Left kidney (tissue), 8 donors: ENCODE results near the gene NYNRIN. TPM values are rescaled to one million over a fixed set of nuclear protein-coding genes. Genes with fewer than 3 reads are reported as not detected.
A peak's percentile ranks its signal among the peaks of the same experiment; 100 is the strongest.
"Not testable (repeated sequence)": the region's sequence is repeated elsewhere in the genome, so short reads cannot be mapped to it uniquely, and the experiment has no call there.

Source experiments
- DNase-seq: peaks from one replicate; pipeline ENCODE4 v3.0.0-alpha.2; 2013
- long read RNA-seq, 8 donors: transcript quantifications; one replicate each; lab custom pipeline, GENCODE V29; 2026
- polyA plus RNA-seq: library from polyadenylated mRNA; unstranded; fragments of 120-200 nt; gene quantifications from one replicate; pipeline ENCODE4 v1.2.1, GENCODE V29; 2013; ENCODE audit not compliant: insufficient read length

Gene NYNRIN
- 54.6 TPM for polyA plus RNA-seq
- long read RNA-seq, donor 1, full-length matches to known transcripts, result 3 of 31 reads
- long read RNA-seq, donor 1, partial matches to known transcripts, result 28 of 31 reads
- long read RNA-seq, donor 1, other reads (novel, unspliced or antisense), result 0 of 31 reads
- long read RNA-seq, donor 2, full-length matches to known transcripts, result 2 of 19 reads
- long read RNA-seq, donor 2, partial matches to known transcripts, result 17 of 19 reads
- long read RNA-seq, donor 2, other reads (novel, unspliced or antisense), result 0 of 19 reads
- long read RNA-seq, donor 3, full-length matches to known transcripts, result 1 of 15 reads
- long read RNA-seq, donor 3, partial matches to known transcripts, result 14 of 15 reads
- long read RNA-seq, donor 3, other reads (novel, unspliced or antisense), result 0 of 15 reads
- long read RNA-seq, donor 4, result 0 reads
- long read RNA-seq, donor 5, full-length matches to known transcripts, result 2 of 20 reads
- long read RNA-seq, donor 5, partial matches to known transcripts, result 18 of 20 reads
- long read RNA-seq, donor 5, other reads (novel, unspliced or antisense), result 0 of 20 reads
- long read RNA-seq, donor 6, full-length matches to known transcripts, result 1 of 13 reads
- long read RNA-seq, donor 6, partial matches to known transcripts, result 12 of 13 reads
- long read RNA-seq, donor 6, other reads (novel, unspliced or antisense), result 0 of 13 reads
- long read RNA-seq, donor 7, full-length matches to known transcripts, result 1 of 25 reads
- long read RNA-seq, donor 7, partial matches to known transcripts, result 24 of 25 reads
- long read RNA-seq, donor 7, other reads (novel, unspliced or antisense), result 0 of 25 reads
- long read RNA-seq, donor 8, full-length matches to known transcripts, result 3 of 3 reads
- long read RNA-seq, donor 8, partial matches to known transcripts, result 0 of 3 reads
- long read RNA-seq, donor 8, other reads (novel, unspliced or antisense), result 0 of 3 reads

DNA sequence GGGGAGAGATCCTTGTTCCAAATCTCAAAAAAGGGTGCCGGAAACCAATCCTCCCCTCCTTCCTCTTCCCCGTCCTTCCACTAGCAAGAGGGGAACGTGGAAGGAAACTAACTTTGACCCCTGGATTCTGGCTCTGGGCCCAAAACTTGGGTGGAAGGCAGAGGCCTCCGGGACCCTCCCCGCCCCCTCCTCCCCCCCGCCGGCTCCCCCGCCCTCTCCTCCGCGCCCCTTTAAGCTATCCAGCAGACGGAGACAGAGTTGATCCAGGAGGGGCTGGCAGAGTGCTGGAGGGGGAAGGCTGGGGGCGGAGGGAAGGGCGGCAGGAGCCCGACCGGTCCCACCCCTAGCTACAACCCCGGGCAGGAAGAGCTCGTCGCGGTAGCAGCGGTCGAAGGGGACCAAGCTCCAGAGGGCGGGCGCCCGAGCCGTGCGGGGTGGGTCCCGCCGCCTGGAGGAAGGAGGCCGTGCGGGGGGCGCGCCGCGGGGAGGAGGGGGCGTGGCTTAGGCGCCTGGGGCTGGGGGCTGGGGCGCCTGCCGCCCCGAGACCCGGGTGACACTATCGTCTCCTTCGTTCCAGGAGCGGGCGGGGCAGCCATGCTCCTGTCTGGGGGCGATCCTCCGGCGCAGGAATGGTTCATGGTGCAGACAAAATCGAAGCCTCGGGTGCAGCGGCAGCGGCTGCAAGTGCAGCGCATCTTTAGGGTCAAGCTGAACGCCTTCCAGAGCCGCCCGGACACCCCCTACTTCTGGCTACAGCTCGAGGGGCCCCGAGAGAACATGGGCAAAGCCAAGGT lies at the start of gene NYNRIN:
NYNRIN (plus strand) TSS at position 351 of the 794 bp plus-strand sequence; CDS start at position 595, 244 bp downstream.
- peak; percentile 72 for DNase-seq

GRCh38 chr14:24349742-24350141 lies 49.1 kb upstream of the NYNRIN start:
- no peak for DNase-seq

- DNase-seq, result no peak
Measured at GRCh38 chr14:24351517-24351916, 47.3 kb upstream of the NYNRIN start.

DNA sequence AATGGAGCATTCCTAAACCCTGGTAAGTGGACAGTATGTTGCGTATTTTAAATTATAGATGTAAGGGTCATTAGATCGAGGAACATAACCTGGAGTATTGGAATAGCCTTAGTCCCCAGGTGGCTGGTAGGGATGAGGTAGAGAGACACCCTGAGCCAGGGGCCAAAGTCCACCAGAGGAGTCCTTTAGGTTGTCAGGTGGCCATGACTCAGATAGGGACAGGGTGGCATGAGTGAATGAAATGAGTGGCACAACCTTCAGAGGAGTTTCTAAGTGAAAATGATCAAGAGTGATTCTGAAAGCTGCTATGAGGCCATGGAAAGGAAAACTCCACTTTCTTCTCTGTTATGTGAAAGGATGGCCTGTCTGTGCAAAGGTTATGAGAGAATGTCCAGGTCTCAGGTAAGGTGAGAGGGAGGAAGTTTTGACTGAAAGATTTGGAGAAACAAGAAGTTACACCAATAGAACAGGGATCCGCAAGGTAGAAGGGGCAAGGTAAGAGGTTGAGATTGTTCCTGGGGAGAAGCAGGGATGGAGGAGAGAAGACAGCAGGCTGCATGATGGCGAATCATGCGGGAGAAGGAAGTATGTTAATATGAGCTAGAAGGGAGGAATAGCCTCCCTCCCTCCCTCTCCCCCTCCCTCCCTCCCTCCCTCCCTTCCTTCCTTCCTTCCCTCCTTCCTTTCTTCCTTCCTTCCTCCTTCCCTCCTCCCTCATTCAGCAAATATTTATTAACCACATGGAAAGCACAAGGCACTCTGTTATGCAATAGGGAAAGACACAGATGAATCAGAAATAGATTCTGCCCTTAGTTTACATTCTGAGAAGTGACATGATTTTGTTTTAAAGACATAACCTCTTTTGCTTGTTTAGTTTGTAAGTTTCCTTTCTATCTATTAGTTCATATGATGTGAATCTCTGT lies 45.0 kb upstream of the NYNRIN start:
- no peak for DNase-seq

- not testable (repeated sequence) for DNase-seq
Measured at GRCh38 chr14:24354482-24354825, 44.3 kb upstream of the NYNRIN start.

- DNase-seq, result no peak
Measured at GRCh38 chr14:24355009-24355408, 43.8 kb upstream of the NYNRIN start.

DNA sequence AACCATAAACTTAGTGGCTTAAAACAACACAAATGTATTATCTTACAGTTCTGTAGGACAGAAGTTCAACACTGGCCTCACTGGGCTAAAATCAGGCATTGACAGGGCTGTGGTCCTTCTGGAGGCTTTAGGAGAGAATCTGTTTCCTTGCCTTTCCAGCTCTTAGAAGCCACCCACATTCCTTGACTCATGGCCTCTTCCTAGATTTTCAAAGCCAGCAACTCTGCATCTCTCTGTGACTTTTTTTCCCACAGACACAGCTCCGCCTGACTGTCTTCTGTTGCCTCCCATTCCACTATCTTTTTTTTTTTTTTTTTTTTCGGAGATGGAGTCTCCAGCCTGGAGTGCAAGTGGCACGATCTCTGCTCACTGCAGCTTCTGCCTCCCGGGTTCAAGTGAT lies 42.6 kb upstream of the NYNRIN start:
- DNase-seq, result no peak

- DNase-seq, result no peak
Measured at GRCh38 chr14:24360281-24360680, 38.5 kb upstream of the NYNRIN start.

DNA sequence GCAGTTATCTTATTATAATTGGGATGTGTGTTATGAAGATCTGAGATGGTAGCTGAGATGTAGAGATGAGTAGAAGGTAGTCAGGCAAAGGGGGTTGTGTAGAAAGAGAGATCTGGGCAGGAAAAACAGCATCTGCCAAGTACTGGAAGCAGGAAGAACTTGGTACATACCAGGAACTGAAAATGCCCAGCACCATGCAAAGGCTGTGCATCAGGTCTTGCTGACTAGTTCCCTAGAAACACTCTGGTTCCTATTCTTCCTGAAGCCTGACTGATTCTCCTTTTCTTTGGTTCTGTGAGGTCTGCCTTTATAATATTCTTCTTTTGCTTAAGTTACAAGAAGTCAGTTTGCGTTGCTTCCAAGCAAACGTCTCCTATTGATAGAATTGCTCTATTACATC lies 37.5 kb upstream of the NYNRIN start:
- no peak for DNase-seq

DNA sequence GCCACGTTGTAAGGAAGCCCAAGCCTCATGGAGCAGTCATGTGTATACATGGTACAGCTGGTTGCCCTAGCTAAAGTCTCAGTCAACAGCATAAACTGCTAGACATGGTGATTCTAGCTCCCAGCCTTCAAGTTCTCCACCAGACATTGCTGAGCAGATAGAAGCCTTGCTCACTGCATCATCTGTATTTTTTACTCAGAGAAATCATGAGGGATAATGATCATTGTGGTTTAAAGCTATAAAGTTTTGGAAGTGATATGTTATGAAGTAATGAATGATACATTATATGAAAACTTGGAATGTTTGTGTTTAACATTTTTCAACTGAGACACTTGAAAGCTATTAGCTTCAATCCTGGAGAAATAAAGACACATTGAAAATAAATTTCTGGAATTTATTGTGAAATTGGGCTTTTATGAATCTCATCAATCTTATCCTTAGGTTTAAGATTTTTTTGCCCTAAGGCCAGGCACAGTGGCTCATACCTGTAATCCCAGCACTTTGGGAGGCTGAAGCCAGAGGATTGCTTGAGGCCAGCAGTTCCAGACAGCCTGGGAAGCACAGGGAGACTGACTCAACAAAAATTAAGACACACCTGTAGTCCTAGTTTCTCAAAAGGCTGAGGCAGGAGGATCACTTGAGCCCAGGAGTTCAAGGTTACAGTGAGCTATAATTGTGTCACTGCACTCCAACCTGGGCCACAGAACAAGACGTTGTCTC lies 36.4 kb upstream of the NYNRIN start:
- no peak for DNase-seq

DNA sequence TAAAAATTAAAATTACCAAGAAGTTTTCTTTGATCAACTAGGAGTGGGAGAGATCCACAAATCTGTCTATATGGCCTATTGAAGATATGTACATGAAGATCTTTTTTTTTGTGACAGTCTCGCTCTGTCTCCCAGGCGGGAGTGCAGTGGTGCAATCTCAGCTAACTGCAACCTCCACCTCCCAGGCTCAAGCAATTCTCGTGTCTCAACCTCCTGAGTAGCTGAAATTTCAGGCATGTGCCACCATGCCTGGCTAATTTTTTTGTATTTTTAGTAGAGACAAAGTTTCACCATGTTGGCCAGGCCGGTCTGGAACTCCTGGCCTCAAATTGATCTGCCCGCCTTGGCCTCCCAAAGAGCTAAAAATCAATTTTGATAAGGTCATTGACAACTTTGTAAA lies 35.4 kb upstream of the NYNRIN start:
- no peak for DNase-seq

- DNase-seq, result no peak
Measured at GRCh38 chr14:24364841-24365240, 34.0 kb upstream of the NYNRIN start.

GRCh38 chr14:24365600-24366412 lies 33.0 kb upstream of the NYNRIN start:
- peak; percentile 86 for DNase-seq

GRCh38 chr14:24366413-24366720 lies 32.4 kb upstream of the NYNRIN start:
- DNase-seq, result no peak

GRCh38 chr14:24366721-24367513 lies 31.9 kb upstream of the NYNRIN start:
- DNase-seq, result peak; percentile 98

DNA sequence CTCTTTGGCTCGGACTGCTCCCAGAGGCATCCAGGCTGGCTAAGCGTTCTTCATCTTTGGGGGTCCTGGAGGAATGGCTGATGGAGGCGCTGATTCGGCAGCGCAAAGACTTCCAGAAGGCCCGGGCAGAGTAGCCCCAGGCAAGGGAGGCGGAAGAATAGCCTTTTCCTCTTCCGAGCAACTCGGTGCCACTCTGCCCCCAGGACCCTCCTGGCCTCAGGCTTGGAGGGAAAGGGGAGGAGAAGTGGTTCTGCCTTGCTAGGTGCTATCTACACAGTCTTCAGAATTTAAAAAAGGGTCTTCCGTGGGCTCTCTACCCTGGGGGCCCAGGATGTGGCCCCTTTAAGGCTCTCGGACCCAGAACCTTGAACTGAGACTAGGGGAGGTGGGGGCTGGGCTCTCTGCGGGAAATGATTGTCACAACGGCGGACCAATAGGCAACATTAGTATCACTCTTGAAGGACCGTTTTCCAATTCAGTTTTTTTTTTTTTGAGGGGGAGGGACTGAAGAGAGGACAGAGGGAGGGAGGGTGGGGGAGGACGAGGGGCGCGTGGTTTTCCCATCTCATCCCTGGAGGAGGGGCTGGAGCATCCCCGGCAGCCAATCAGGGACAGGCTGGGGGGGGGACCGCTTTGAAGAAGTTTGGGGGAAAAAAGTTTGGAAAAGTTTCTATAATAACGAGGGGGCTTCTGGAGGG lies 31.1 kb upstream of the NYNRIN start, which contains the start of gene NFATC4:
NFATC4 (plus strand) TSS at position 671 of the 698 bp plus-strand sequence. CDS start 157 bp downstream, outside the sequence.
- peak; percentile 93 for DNase-seq

DNA sequence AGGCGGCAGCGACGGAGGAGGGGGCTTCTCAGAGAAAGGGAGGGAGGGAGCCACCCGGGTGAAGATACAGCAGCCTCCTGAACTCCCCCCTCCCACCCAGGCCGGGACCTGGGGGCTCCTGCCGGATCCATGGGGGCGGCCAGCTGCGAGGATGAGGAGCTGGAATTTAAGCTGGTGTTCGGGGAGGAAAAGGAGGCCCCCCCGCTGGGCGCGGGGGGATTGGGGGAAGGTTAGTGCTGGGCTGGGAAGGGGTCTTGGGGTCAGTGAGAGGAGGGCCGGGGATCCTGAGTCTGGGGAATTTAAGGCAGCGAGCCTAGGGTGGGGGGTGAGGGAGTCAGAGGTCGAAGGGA lies 30.6 kb upstream of the NYNRIN start:
- DNase-seq, result peak; percentile 31
